Fibroblast of pulmonary artery (primary cell): ENCODE measurements around the gene GLO1.
"Not testable (repeated sequence)": the region's sequence is repeated elsewhere in the genome, so short reads cannot be mapped to it uniquely, and the experiment has no call there.

ENCODE experiments used
- DNase-seq: peaks from one replicate; pipeline ENCODE4 v3.0.0-alpha.2; 2010; ENCODE audit warnings: low read depth
- H3K4me3 ChIP-seq: replicated peaks from 2 replicates; pipeline ENCODE4 v1.5.1; 2011; ENCODE audit warnings: low read depth, mild to moderate bottlenecking, control low read depth, low read length, moderate library complexity
- TF ChIP-seq, protein P1 (sequence below): IDR thresholded peaks from 2 replicates; pipeline ENCODE4 v1.5.1; 2011; ENCODE audit warnings: mild to moderate bottlenecking, control low read depth, low read length, inconsistent platforms; ENCODE audit errors: missing control alignments

The GLO1 gene

DNA sequence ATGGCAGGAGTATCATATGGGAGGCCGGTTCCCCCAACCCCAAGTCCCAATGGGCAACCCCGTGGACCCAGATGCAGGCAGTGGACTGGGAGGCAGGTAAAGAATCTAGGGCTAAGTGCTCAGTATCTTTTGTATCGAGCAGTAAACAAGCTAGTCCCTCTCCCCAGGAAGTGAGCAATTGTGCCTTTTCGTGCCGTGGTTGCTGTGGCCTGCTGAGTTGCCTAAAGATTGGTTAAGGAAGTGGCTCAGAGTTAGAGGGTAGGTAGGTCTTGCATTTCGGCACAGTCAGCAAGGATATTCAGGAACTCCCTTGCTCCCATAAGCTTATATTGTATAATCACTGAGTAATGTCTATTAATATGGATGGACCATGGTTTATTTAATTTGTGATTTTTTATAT is 10.9 kb upstream of the GLO1 start:
- H3K4me3 ChIP-seq, result no peak overlapping the region
- no peak for DNase-seq
- TF ChIP-seq, protein P1, sequence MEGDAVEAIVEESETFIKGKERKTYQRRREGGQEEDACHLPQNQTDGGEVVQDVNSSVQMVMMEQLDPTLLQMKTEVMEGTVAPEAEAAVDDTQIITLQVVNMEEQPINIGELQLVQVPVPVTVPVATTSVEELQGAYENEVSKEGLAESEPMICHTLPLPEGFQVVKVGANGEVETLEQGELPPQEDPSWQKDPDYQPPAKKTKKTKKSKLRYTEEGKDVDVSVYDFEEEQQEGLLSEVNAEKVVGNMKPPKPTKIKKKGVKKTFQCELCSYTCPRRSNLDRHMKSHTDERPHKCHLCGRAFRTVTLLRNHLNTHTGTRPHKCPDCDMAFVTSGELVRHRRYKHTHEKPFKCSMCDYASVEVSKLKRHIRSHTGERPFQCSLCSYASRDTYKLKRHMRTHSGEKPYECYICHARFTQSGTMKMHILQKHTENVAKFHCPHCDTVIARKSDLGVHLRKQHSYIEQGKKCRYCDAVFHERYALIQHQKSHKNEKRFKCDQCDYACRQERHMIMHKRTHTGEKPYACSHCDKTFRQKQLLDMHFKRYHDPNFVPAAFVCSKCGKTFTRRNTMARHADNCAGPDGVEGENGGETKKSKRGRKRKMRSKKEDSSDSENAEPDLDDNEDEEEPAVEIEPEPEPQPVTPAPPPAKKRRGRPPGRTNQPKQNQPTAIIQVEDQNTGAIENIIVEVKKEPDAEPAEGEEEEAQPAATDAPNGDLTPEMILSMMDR, result no peak

DNA sequence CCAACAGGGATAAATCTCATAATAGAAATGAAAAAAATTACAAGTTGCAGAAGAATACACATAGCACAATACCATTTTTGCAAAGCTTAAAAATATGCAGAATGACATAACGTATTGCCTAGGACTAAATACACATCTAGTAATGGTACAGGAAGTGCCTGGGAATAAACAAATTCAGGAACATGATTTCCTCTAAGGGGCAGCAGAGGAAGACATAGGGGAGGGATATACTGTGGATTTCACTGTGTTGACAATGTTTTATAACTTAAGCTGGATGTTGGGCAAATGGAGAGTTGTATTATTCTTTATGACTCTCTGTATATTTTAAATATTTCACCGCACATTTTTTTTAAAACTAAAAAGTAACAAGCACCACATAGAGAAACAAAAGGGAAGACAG is 5.6 kb upstream of the GLO1 start:
- TF ChIP-seq, protein P1, result no peak
- no peak for DNase-seq
- H3K4me3 ChIP-seq, result no peak overlapping the region

DNA sequence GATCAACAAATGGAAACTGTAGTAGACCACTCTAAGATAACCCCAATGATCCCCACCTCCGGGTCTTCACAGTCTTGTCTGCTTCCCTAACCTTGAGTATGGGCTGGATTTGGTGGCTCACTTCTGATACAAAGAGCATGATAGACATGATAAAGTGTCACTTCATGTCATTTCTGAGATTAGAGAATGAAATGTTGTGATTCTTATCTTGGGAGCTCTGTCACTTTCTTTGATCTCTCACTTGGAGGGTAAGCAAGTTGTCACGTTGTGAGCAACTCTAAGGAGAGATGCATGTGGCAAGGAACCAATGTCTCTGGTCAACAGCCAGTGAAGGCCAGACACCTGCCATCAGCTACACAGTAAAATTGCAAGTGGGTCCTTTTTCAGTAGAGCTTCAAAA is 3.0 kb upstream of the GLO1 start:
- no peak overlapping the region for H3K4me3 ChIP-seq
- DNase-seq, result no peak
- TF ChIP-seq, protein P1, result no peak

DNA sequence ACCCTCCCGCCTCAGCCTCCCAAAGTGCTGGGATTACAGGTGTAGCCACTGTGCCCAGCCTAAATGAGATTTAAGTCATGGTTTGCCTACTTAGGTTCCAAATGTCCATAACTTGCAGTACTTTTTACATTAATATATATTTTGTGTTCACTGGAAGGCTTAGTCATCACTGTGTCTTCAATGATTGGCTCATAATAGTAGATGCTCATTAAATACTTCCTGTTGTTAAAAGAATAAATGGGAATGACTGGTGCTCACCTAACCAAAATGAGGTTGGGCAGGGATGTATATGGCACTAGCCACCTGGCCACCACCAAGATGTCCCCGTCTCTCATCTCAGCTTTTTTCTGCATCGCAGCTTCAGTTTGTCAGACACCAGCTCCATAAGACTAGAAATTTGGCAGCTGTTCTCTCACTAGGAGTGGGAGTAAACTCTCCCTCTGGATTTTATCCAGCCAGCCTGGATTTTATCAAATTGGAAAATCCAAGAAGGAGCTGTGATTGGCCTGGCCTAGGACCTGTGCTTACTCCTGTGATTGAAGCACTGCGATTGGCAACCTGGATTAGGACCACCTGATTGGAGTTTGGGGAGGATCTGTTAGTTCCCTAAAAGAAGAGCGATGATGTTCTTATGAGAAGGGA is 1.1 kb upstream of the GLO1 start:
- TF ChIP-seq, protein P1, result no peak
- no peak overlapping the region for H3K4me3 ChIP-seq
- DNase-seq, result peak; percentile 40

DNA sequence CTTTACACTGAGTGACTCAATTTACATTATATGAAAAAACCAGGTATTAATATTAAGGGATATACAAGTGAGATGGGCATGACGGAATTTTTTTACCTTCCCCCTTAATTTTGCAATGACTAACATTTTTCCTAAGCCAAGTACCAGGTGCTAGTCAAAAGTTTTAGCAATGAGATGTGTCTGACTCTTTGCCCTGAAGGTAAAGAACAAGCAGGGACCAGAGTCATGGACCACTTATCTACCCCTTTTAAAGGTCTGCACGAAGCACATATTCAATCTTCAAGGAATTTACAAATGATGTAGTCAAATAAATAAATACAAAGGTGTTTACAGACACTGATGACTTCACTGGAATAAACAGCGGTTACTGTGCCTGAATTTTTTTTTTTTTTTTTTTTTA is 1.4 kb downstream of the GLO1 start:
- H3K4me3 ChIP-seq, result no peak overlapping the region
- TF ChIP-seq, protein P1, result no peak
- DNase-seq, result no peak

DNA sequence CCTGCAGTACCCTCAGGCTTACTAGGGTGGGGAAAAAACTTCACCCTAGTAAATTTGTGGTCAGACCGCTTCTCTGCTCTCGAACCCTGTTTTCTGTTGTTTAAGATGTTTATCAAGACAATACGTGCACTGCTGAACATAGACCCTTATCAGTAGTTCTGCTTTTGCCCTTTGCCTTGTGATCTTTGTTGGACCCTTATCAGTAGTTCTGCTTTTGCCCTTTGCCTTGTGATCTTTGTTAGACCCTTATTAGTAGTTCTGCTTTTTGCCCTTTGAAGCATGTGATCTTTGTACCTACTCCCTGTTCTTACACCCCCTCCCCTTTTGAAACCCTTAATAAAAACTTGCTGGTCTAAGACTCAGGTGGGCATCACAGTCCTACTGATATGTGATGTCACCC is 3.2 kb downstream of the GLO1 start:
- not testable (repeated sequence) for H3K4me3 ChIP-seq, DNase-seq

DNA sequence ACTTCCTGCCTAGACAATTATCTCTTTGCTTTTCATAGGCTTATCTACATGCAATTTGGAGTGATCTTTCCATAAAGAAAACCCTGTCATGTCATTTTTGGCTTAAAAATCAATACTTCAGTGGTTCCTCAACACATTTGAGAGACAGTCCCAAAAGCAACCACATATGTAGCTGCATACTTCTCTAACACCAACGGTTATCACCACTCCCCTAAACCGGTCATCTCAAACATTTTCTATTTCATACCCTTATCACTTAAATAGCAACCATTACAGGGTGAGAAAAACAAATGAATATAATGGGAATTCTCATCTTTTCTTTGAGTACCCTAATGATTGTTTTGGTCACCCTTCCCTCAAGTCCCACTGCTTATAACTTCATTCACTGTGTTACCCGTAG is 5.1 kb downstream of the GLO1 start:
- DNase-seq, result no peak
- TF ChIP-seq, protein P1, result no peak
- no peak overlapping the region for H3K4me3 ChIP-seq
